ENCODE data around the gene CDH13. TPM values are rescaled to one million over a fixed set of nuclear protein-coding genes. Genes with fewer than 3 reads are reported as not detected.

The CDH13 gene
- total RNA-seq, 3 donors from 2014 or later = 4.9 to 11.2 (median 9.8) TPM

- DNase-seq (no peak), ATAC-seq (no peak)
- intact Hi-C loops (cut with DNase I, micrococcal nuclease) = no loop called here
Measured at GRCh38 chr16:82726306-82726705, 99.5 kb downstream of the CDH13 start.

DNA sequence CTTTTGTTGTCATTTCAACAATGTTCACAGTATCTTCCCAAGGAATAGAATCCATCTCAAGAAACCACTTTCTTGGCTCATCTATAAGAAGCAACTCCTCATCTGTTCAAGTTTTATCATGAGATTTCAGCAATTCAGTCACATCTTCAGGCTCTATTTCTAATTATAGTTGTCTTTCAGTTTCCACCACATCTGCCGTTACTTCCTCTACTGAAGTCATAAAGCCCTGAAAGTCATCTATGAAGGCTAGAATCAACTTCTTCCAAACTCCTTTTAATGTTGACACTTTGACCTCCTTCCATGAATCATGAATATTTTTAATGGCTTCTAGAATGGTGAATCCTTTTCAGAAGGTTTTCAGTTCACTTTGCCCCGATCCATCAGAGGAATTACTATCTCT is 102.1 kb downstream of the CDH13 start:
- ATAC-seq (no peak), DNase-seq (no peak)
- H3K4me3 ChIP-seq = no peak overlapping the region
- H3K36me3 ChIP-seq (ENCODE audit: low read depth) = no peaks in the 10 kb centered on the region
- no peaks in the 10 kb centered on the region for H3K4me1 ChIP-seq (ENCODE audit: low read depth)
- H3K9me3 ChIP-seq = peaks cover 9% of the 10 kb centered on the region
- intact Hi-C loops (cut with DNase I, micrococcal nuclease) = no loop called here
- no peak for TF ChIP-seq CTCF (IDR thresholded peaks at IDR 0.05)

More at GRCh38 chr16:82726306-82726705, 99.5 kb downstream of the CDH13 start:
- no peaks in the 10 kb centered on the region for H3K36me3 ChIP-seq (ENCODE audit: low read depth)
- H3K4me1 ChIP-seq (ENCODE audit: low read depth) = no peaks in the 10 kb centered on the region
- no peak overlapping the region for H3K4me3 ChIP-seq
- TF ChIP-seq CTCF (IDR thresholded peaks at IDR 0.05) = no peak
- H3K9me3 ChIP-seq = peaks cover 9% of the 10 kb centered on the region

GRCh38 chr16:82730901-82731300 is 104.1 kb downstream of the CDH13 start:
- TF ChIP-seq CTCF (IDR thresholded peaks at IDR 0.05) = no peak
- Histone ChIP-seq H3K36me3 (ENCODE audit: low read depth) (no peaks in the 10 kb centered on the region), H3K9me3 (peaks cover 9% of the 10 kb centered on the region), H3K4me1 (ENCODE audit: low read depth) (no peaks in the 10 kb centered on the region), H3K4me3 (no peak overlapping the region)
- no peak for ATAC-seq
- no peak for DNase-seq
- intact Hi-C loops (cut with DNase I, micrococcal nuclease) = no loop called here

- no peaks in the 10 kb centered on the region for H3K36me3 ChIP-seq (ENCODE audit: low read depth)
- ATAC-seq = no peak
- H3K4me1 ChIP-seq (ENCODE audit: low read depth) = no peaks in the 10 kb centered on the region
- H3K9me3 ChIP-seq = peaks cover 9% of the 10 kb centered on the region
- DNase-seq = no peak
- no peak for TF ChIP-seq CTCF (IDR thresholded peaks at IDR 0.05)
- intact Hi-C loops (cut with DNase I, micrococcal nuclease) = no loop called here
- no peak overlapping the region for H3K4me3 ChIP-seq
Measured at GRCh38 chr16:82732461-82732860, 105.7 kb downstream of the CDH13 start.

DNA sequence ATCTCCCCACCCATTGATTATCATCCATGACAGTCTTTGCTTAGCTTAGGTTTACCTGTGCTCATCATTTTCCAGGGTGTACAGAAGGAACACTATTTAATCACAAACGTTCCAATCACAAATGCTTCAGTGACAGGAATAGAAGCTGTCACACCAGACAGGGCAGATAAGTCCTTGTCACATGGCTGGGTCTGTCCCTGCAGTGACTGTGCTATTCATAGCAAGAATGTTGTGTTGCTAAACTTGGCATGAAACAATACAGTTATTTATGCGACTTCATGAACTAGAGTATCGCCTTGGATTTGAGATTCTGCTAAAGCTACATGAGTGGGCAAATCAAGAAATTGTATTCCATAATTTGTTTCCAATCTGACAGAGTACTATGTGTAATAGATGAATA is 108.4 kb downstream of the CDH13 start:
- no peak for TF ChIP-seq CTCF (IDR thresholded peaks at IDR 0.05)
- no peak for ATAC-seq
- no peaks in the 10 kb centered on the region for H3K9me3 ChIP-seq
- no peak for DNase-seq
- H3K4me1 ChIP-seq (ENCODE audit: low read depth) = no peaks in the 10 kb centered on the region
- no peak overlapping the region for H3K4me3 ChIP-seq
- intact Hi-C loops (cut with DNase I, micrococcal nuclease) = no loop called here
- H3K36me3 ChIP-seq (ENCODE audit: low read depth) = no peaks in the 10 kb centered on the region

DNA sequence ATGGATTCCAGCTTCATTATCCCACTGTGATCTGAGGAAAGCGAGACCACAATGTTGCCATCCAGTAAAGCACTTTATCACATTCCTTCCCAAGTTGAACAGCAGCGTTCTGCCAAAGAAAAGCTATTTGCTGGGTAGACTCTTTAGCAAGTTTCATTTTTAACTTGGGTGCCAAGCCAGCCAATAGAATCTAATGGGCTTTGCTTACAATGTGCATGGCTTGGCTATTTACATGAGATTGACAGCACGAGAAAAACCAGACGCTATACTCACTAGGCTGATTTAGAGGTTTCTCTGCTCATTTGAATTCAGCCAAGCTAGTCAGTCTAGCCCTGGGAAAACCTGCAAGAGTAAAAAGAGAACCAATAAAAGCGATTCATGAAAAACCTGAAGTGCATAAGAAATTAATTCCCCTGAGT is 108.9 kb downstream of the CDH13 start:
- ATAC-seq (no peak), DNase-seq (no peak)
- H3K36me3 ChIP-seq (ENCODE audit: low read depth) = no peaks in the 10 kb centered on the region
- no peak for TF ChIP-seq CTCF (IDR thresholded peaks at IDR 0.05)
- intact Hi-C loops (cut with DNase I, micrococcal nuclease) = no loop called here
- H3K9me3 ChIP-seq = no peaks in the 10 kb centered on the region
- H3K4me1 ChIP-seq (ENCODE audit: low read depth) = no peaks in the 10 kb centered on the region
- H3K4me3 ChIP-seq = no peak overlapping the region

Measured in mucosa of descending colon (tissue), 3 donors.